A549 treated with ZK216348 at 1 μM for 4 hours (cell line): ENCODE measurements around the gene CAPN7. TPM values are rescaled to one million over a fixed set of nuclear protein-coding genes. Genes with fewer than 3 reads are reported as not detected.

Experiments used
- total RNA-seq: library from RNA; stranded (reverse); fragments of 200-300 nt; extraction: Qiagen RNA extraction; gene quantifications from 5 replicates; pipeline ENCODE4 v1.2.3, GENCODE V29; 2022; ENCODE audit warnings: low read depth

CAPN7 gene
- total RNA-seq, result 17.5 to 29.2 TPM (median 23.6 TPM) in 5 replicates

DNA sequence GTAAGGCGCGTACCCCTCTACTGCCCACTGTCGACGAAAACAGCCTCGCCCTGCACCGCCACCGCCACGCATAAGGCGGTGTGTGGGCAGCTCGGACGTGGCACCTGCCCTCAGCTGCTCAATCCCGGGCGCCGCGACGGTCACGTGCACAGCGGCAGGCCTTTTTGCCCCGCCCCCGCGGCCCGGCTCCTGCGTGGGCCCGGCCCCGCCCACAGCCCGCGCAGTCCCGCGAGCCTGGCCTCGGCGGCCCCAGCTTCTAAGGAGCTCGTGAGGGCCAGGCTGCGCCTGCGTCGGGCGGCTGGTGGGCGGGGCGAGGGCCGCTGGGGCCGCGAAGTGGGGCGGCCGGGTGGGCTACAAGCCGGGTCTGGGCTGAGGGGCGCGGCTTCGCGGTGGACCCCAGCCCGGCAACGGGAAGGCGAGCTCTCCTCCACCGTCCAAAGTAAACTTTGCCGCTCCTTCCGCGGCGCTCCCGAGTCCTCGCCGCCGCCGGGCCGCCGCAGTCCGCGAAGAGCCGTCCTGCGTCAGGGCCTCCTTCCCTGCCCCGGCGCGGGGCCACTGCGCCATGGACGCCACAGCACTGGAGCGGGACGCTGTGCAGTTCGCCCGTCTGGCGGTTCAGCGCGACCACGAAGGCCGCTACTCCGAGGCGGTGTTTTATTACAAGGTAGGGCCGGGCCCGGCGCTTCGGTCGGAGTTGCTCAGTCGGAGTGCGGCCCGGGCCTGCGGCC, at the start of gene CAPN7:
TSS of gene CAPN7 (plus strand) at position 313 of the 728 bp plus-strand sequence. CDS start at position 563, 250 bp downstream.

Other genes with a start within 250 kb of the CAPN7 start
- 48.1 to 63.1 TPM (median 56.2 TPM) in 5 replicates for gene MRPS25, start 140.9 kb upstream of the CAPN7 start, total RNA-seq
- 8.0 to 11.1 TPM (median 9.5 TPM) in 5 replicates for gene RBSN, start 107.1 kb upstream of the CAPN7 start, total RNA-seq
- gene SH3BP5, start 126.3 kb downstream of the CAPN7 start, total RNA-seq, result 18.4 to 19.5 TPM (median 18.6 TPM) in 5 replicates
- 23.9 to 30.7 TPM (median 27.7 TPM) in 5 replicates for gene METTL6, start 221.3 kb downstream of the CAPN7 start, total RNA-seq
- 12.6 to 18.3 TPM (median 15.5 TPM) in 5 replicates for gene EAF1, start 221.4 kb downstream of the CAPN7 start, total RNA-seq